Adrenal gland (tissue), 12 donors: ENCODE results near the gene CCDC122. TPM values are rescaled to one million over a fixed set of nuclear protein-coding genes. Genes with fewer than 3 reads are reported as not detected.
A peak's percentile ranks its signal among the peaks of the same experiment; 100 is the strongest.

Experiments used
- DNase-seq, 7 donors: peaks; one replicate each; pipeline ENCODE4 v3.0.0-alpha.2; 2019 to 2020
- H3K27ac ChIP-seq, 5 donors: fragments of 200-600 bp; sonication (generic) in 4 of 5; 1 replicate in 3 of 5; 2 replicates in 2 of 5; pipeline versions ENCODE4 v1.5.1 to v1.8.0; 2016 to 2020; ENCODE audit warnings: mild to moderate bottlenecking in 1 of 5
- H3K27me3 ChIP-seq: fragments of 200-600 bp; 2 replicates; pipeline ENCODE4 v1.8.0; 2021
- H3K36me3 ChIP-seq, 2 donors: fragments of 200-600 bp; replicated peaks in 1 of 2; 1 replicate in 1 of 2; 2 replicates in 1 of 2; pipeline versions ENCODE4 v1.5.1 to v1.8.0; 2018 to 2022
- H3K4me1 ChIP-seq, 2 donors: fragments of 200-600 bp; replicated peaks in 1 of 2; 1 replicate in 1 of 2; 2 replicates in 1 of 2; pipeline versions ENCODE4 v1.5.1 to v1.8.0; 2018 to 2021
- H3K4me3 ChIP-seq, 4 donors: fragments of 200-600 bp; sonication (generic) in 3 of 4; one replicate each; pipeline ENCODE4 v1.5.1; 2016 to 2018
- H3K9me3 ChIP-seq, 3 donors: fragments of 200-600 bp; sonication (generic) in 1 of 3; replicated peaks in 1 of 3; 1 replicate in 2 of 3; 2 replicates in 1 of 3; pipeline versions ENCODE4 v1.5.1 to v1.8.0; 2016 to 2021
- CTCF ChIP-seq, 6 experiments: fragments of 450-650 bp in 4 of 6; fragments of 200-600 bp in 2 of 6; sonication (generic) in 1 of 6; IDR thresholded peaks; 1 replicate in 5 of 6; 2 replicates in 1 of 6; pipeline versions ENCODE4 v1.5.1 to v1.8.0; 2016 to 2021; ENCODE audit warnings: antibody characterized with exemption in 6 of 6, mild to moderate bottlenecking in 2 of 6, moderate library complexity in 1 of 6
- POLR2A ChIP-seq, 2 donors: fragments of 450-650 bp; IDR thresholded peaks; one replicate each; pipeline ENCODE4 v1.6.1; 2017; ENCODE audit warnings: antibody characterized with exemption in 2 of 2, mild to moderate bottlenecking in 2 of 2, moderate library complexity in 1 of 2
- WGBS, 4 donors: extraction: QIAGEN DNeasy Blood & Tissue Kit in 2 of 4; methylation state at CpG; one replicate each; pipeline versions ENCODE4 v1.1.5 to v1.1.7; 2013 to 2017; 5-methylcytosine and 5-hydroxymethylcytosine counted together
- intact Hi-C, 2 donors: fragments of 100-400 bp; cut with DNase I; formaldehyde crosslinking; loops; one replicate each; pipeline versions ENCODE4 v1.14.1 to v1.15.0; 2022 to 2023
- polyA plus RNA-seq, 3 donors: library from polyadenylated mRNA; stranded (reverse); fragments of 200-250 nt in 2 of 3; fragments of 350-450 nt in 1 of 3; fragmentation: Illumina TruSeq in 1 of 3; extraction: RNeasy Lipid Tissue Mini Kit (QIAGEN cat#74804) in 1 of 3; gene quantifications; one replicate each; pipeline ENCODE4 v1.2.3, GENCODE V29; 2013 to 2014
- total RNA-seq, 9 donors: library from RNA; depleted of rRNA in 4 of 9; stranded (reverse); fragments of >200 nt in 4 of 9; fragments of 120-200 nt in 1 of 9; fragmentation: NEBNext Ultra II Directional in 1 of 9; extraction: Animal tissue kit (Norgen Biotek cat#: 25700) in 1 of 9; gene quantifications; one replicate each; pipeline versions ENCODE4 v1.1.0 to v1.2.4, GENCODE V29; 2013 to 2023
- donor health status: healthy with polysubstance abuse.
- donor health status: Bipolar disorder and iron deficiency.
- donor health status: DM: yes; HTN: yes; CAD: no.
- donor health status: DM: no; HTN: no; CAD: no.
- donor health status: DM: no; HTN: no; CAD: no.
- donor health status: DM: yes; HTN: yes; CAD: no.

CCDC122 gene
- total and polyA plus RNA-seq, 12 donors: 0.79 to 16.8 (median 6.6) TPM

- Histone ChIP-seq H3K9me3 (no peaks in the 10 kb centered on the region), H3K27ac (no peak overlapping the region), H3K27me3 (no peaks in the 10 kb centered on the region), H3K36me3 (no peaks in the 10 kb centered on the region), H3K4me3 (no peak overlapping the region), H3K4me1 (no peaks in the 10 kb centered on the region)
- 75 to 86% (median 84%) methylated on average over 4 of the region's 4 CpGs for WGBS, 4 donors
- no peak for DNase-seq
- TF ChIP-seq POLR2A (IDR thresholded peaks at IDR 0.05): no peak
- no peak for TF ChIP-seq CTCF (IDR thresholded peaks at IDR 0.05)
- intact Hi-C loops: no loop called here
These were observed 80.3 kb downstream of the CCDC122 start for GRCh38 chr13:43799191-43799590.

GRCh38 chr13:43797869-43798268, 81.7 kb downstream of the CCDC122 start:
- Histone ChIP-seq H3K4me1 (no peaks in the 10 kb centered on the region), H3K27ac (no peak overlapping the region), H3K4me3 (no peak overlapping the region), H3K36me3 (no peaks in the 10 kb centered on the region), H3K27me3 (no peaks in the 10 kb centered on the region), H3K9me3 (no peaks in the 10 kb centered on the region)
- TF ChIP-seq POLR2A (IDR thresholded peaks at IDR 0.05): no peak
- TF ChIP-seq CTCF (IDR thresholded peaks at IDR 0.05): peak in 1 of 6 experiments; percentile 7
- no peak for DNase-seq
- intact Hi-C loops: no loop called here
- WGBS, 4 donors: 64 to 75% (median 68%) methylated on average over 3 of the region's 3 CpGs

GRCh38 chr13:43797159-43797558, 82.4 kb downstream of the CCDC122 start:
- no peaks in the 10 kb centered on the region for H3K36me3 ChIP-seq
- intact Hi-C loops: no loop called here
- H3K9me3 ChIP-seq: no peaks in the 10 kb centered on the region
- no peak overlapping the region for H3K27ac ChIP-seq
- H3K4me3 ChIP-seq: no peak overlapping the region
- DNase-seq: no peak
- no peaks in the 10 kb centered on the region for H3K4me1 ChIP-seq
- 90 to 100% (median 95%) methylated on average over 1 of the region's 1 CpG for WGBS, 4 donors
- TF ChIP-seq CTCF (IDR thresholded peaks at IDR 0.05) (no peak), POLR2A (IDR thresholded peaks at IDR 0.05) (no peak)
- no peaks in the 10 kb centered on the region for H3K27me3 ChIP-seq

GRCh38 chr13:43794416-43794815, 85.1 kb downstream of the CCDC122 start:
- Histone ChIP-seq H3K9me3 (no peaks in the 10 kb centered on the region), H3K36me3 (no peaks in the 10 kb centered on the region), H3K27me3 (no peaks in the 10 kb centered on the region), H3K4me1 (no peaks in the 10 kb centered on the region), H3K27ac (no peak overlapping the region), H3K4me3 (no peak overlapping the region)
- intact Hi-C loops: no loop called here
- TF ChIP-seq CTCF (IDR thresholded peaks at IDR 0.05) (no peak), POLR2A (IDR thresholded peaks at IDR 0.05) (no peak)
- no peak for DNase-seq
